ENCODE data around the gene HDAC9.

DNA sequence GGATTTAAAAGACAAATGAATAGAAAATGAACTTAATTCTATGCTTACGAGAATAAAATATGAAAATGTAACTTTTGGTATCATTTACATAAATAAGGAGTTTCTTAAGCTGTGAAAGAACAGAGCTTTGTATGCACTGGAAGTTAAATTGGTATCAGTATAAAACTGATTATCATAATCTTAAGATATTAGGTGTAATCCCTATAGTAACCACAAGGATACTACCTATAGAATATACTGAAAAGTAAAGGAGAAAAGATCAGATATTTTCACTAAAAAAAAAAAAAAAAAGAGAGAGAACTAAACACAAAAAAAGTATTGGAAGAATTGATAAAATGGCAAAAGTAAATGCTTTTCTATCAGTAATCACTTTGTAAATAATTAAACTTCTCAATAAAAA is 521.8 kb downstream of the HDAC9 start:
- TF ChIP-seq, protein P1, sequence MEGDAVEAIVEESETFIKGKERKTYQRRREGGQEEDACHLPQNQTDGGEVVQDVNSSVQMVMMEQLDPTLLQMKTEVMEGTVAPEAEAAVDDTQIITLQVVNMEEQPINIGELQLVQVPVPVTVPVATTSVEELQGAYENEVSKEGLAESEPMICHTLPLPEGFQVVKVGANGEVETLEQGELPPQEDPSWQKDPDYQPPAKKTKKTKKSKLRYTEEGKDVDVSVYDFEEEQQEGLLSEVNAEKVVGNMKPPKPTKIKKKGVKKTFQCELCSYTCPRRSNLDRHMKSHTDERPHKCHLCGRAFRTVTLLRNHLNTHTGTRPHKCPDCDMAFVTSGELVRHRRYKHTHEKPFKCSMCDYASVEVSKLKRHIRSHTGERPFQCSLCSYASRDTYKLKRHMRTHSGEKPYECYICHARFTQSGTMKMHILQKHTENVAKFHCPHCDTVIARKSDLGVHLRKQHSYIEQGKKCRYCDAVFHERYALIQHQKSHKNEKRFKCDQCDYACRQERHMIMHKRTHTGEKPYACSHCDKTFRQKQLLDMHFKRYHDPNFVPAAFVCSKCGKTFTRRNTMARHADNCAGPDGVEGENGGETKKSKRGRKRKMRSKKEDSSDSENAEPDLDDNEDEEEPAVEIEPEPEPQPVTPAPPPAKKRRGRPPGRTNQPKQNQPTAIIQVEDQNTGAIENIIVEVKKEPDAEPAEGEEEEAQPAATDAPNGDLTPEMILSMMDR (conservative IDR thresholded peaks at IDR 0.05), result peak; percentile 49
- TF ChIP-seq EZH2 (IDR thresholded peaks at IDR 0.05; ENCODE audit: low read depth), result no peak

Data from PC-9 (cell line).